ENCODE results near the gene WDFY2.
"Not testable (repeated sequence)": the region's sequence is repeated elsewhere in the genome, so short reads cannot be mapped to it uniquely, and the experiment has no call there.

Gene WDFY2

GRCh38 chr13:51564671-51565070 is 19.6 kb upstream of the WDFY2 start:
- DNase-seq: no peak

- not testable (repeated sequence) for DNase-seq
Measured at GRCh38 chr13:51569001-51569400, 15.3 kb upstream of the WDFY2 start.

GRCh38 chr13:51576754-51577153 is 7.5 kb upstream of the WDFY2 start:
- DNase-seq: peak; percentile 55

GRCh38 chr13:51577690-51578089 is 6.6 kb upstream of the WDFY2 start:
- DNase-seq: no peak

GRCh38 chr13:51579676-51580075 is 4.6 kb upstream of the WDFY2 start:
- DNase-seq: no peak

GRCh38 chr13:51581148-51581820 is 3.0 kb upstream of the WDFY2 start:
- DNase-seq: no peak

GRCh38 chr13:51583469-51583874 is 790 bp upstream of the WDFY2 start:
- no peak for DNase-seq

- peak; percentile 83 for DNase-seq
Measured at GRCh38 chr13:51584731-51585672, 740 bp downstream of the WDFY2 start.

GRCh38 chr13:51585696-51586095 is 1.4 kb downstream of the WDFY2 start:
- no peak for DNase-seq

- DNase-seq: no peak
Measured at GRCh38 chr13:51587372-51587771, 3.1 kb downstream of the WDFY2 start.

GRCh38 chr13:51588406-51588949 is 4.2 kb downstream of the WDFY2 start:
- DNase-seq: no peak

GRCh38 chr13:51589793-51590192 is 5.5 kb downstream of the WDFY2 start:
- DNase-seq: no peak

GRCh38 chr13:51590231-51590970 is 6.1 kb downstream of the WDFY2 start:
- DNase-seq: no peak

GRCh38 chr13:51590971-51591627 is 6.8 kb downstream of the WDFY2 start:
- DNase-seq: peak; percentile 57

- not testable (repeated sequence) for DNase-seq
Measured at GRCh38 chr13:51591938-51592337, 7.7 kb downstream of the WDFY2 start.

- no peak for DNase-seq
Measured at GRCh38 chr13:51594432-51594831, 10.2 kb downstream of the WDFY2 start.

- no peak for DNase-seq
Measured at GRCh38 chr13:51595416-51595815, 11.2 kb downstream of the WDFY2 start.

GRCh38 chr13:51596541-51596940 is 12.3 kb downstream of the WDFY2 start:
- DNase-seq: no peak

GRCh38 chr13:51599444-51600176 is 15.3 kb downstream of the WDFY2 start:
- no peak for DNase-seq

GRCh38 chr13:51600703-51601102 is 16.4 kb downstream of the WDFY2 start:
- DNase-seq: no peak
